SK-N-SH (cell line): ENCODE measurements around the gene PRRX1. TPM values are rescaled to one million over a fixed set of nuclear protein-coding genes. Genes with fewer than 3 reads are reported as not detected.

Source experiments
- CTCF ChIA-PET: fragments of 300-600, 350-600 bp; formaldehyde crosslinking; extraction: SDS; loops from one replicate; lab custom pipeline; 2021; lab: Yijun Ruan, JAX
- POLR2A ChIA-PET: fragments of 350-600 bp; sonication (Branson Sonifier 250); formaldehyde crosslinking; extraction: SDS; loops from one replicate; lab custom pipeline; 2020; ENCODE audit warnings: antibody characterized with exemption, inconsistent platforms; lab: Yijun Ruan, JAX
- DNase-seq: peaks from one replicate; pipeline ENCODE4 v3.0.0; 2012
- H2AFZ ChIP-seq: fragments of 200-600 bp; sonication (generic); 2 replicates; pipeline ENCODE4 v1.8.1; 2016; ENCODE audit warnings: antibody characterized with exemption, mild to moderate bottlenecking, low read depth
- H3F3A ChIP-seq: fragments of 200-600 bp; sonication (generic); replicated peaks from 2 replicates; pipeline ENCODE3; 2016; ENCODE audit warnings: antibody characterized with exemption, mild to moderate bottlenecking; ENCODE audit not compliant: insufficient read depth
- H3K27ac ChIP-seq, 2 experiments: fragments of 200-500 bp in 1 of 2; fragments of 200-600 bp in 1 of 2; sonication (Bioruptor generic) in 1 of 2; sonication (generic), shearing (Covaris generic) in 1 of 2; 2 replicates each; pipeline versions ENCODE4 v1.5.1 to v1.6.1; 2014 to 2016; ENCODE audit warnings: low read depth in 2 of 2, inconsistent platforms in 1 of 2, low read length in 1 of 2, mild to moderate bottlenecking in 1 of 2, mixed read lengths in 1 of 2
- H3K27me3 ChIP-seq: fragments of 200-600 bp; sonication (generic), shearing (Covaris generic); 2 replicates; pipeline ENCODE4 v1.6.1; 2016; ENCODE audit warnings: mixed run types; ENCODE audit not compliant: insufficient read depth
- H3K36me3 ChIP-seq, 2 experiments: fragments of 200-500 bp in 1 of 2; fragments of 200-600 bp in 1 of 2; sonication (Bioruptor generic) in 1 of 2; sonication (generic) in 1 of 2; replicated peaks in 1 of 2; 2 replicates each; pipeline versions ENCODE3 to v1.5.1; 2014 to 2016; ENCODE audit warnings: low read length in 1 of 2, mild to moderate bottlenecking in 1 of 2; ENCODE audit not compliant: insufficient read depth in 2 of 2, control insufficient read depth in 1 of 2
- H3K4me1 ChIP-seq, 2 experiments: fragments of 200-500 bp in 1 of 2; fragments of 200-600 bp in 1 of 2; sonication (Bioruptor generic) in 1 of 2; sonication (generic), shearing (Covaris generic) in 1 of 2; 2 replicates each; pipeline versions ENCODE4 v1.5.1 to v1.6.1; 2014 to 2016; ENCODE audit warnings: low read depth in 1 of 2, low read length in 1 of 2, mixed run types in 1 of 2; ENCODE audit not compliant: insufficient read depth in 2 of 2, control insufficient read depth in 1 of 2
- H3K4me2 ChIP-seq: fragments of 200-600 bp; sonication (generic), shearing (Covaris generic); 2 replicates; pipeline ENCODE4 v1.6.1; 2017; ENCODE audit warnings: mixed run types
- H3K4me3 ChIP-seq, 2 experiments: fragments of 200-500 bp in 1 of 2; fragments of 200-600 bp in 1 of 2; sonication (Bioruptor generic) in 1 of 2; sonication (generic), shearing (Covaris generic) in 1 of 2; 2 replicates each; pipeline versions ENCODE4 v1.5.1 to v1.8.1; 2014 to 2016; ENCODE audit warnings: low read depth in 2 of 2, inconsistent platforms in 1 of 2, low read length in 1 of 2, mild to moderate bottlenecking in 1 of 2, mixed read lengths in 1 of 2, moderate library complexity in 1 of 2
- H3K79me2 ChIP-seq: fragments of 200-600 bp; sonication (generic); 2 replicates; pipeline ENCODE4 v1.8.1; 2017; ENCODE audit warnings: mild to moderate bottlenecking; ENCODE audit not compliant: insufficient read depth
- H3K9ac ChIP-seq: fragments of 200-600 bp; sonication (generic); 2 replicates; pipeline ENCODE4 v1.6.1; 2017; ENCODE audit warnings: mixed run types
- H3K9me2 ChIP-seq: fragments of 200-600 bp; sonication (generic); 2 replicates; pipeline ENCODE4 v1.6.1; 2017; ENCODE audit warnings: mixed run types
- H3K9me3 ChIP-seq: fragments of 200-600 bp; sonication (generic); 2 replicates; pipeline ENCODE4 v1.6.1; 2017; ENCODE audit warnings: mixed run types, mild to moderate bottlenecking, moderate library complexity
- H4K20me1 ChIP-seq: fragments of 200-600 bp; sonication (generic); 2 replicates; pipeline ENCODE4 v1.6.1; 2017; ENCODE audit warnings: mild to moderate bottlenecking, mixed run types; ENCODE audit not compliant: insufficient read depth
- CHD2 ChIP-seq: fragments of 150-350 bp; IDR thresholded peaks from 2 replicates; pipeline ENCODE4 v1.6.1; 2018; ENCODE audit warnings: low read length; ENCODE audit not compliant: partially characterized antibody
- CTCF ChIP-seq: fragments of 200-600 bp; sonication (generic); IDR thresholded peaks from 2 replicates; pipeline ENCODE4 v1.6.1; 2017; ENCODE audit warnings: antibody characterized with exemption, mild to moderate bottlenecking, moderate library complexity
- FOSL2 ChIP-seq: IDR thresholded peaks from 2 replicates; pipeline ENCODE4 v1.4.0; 2012; ENCODE audit warnings: low read depth, mild to moderate bottlenecking, moderate library complexity, borderline replicate concordance
- MAX ChIP-seq: IDR thresholded peaks from 2 replicates; pipeline ENCODE4 v1.4.0; 2012; ENCODE audit warnings: low read depth
- NFIC ChIP-seq: IDR thresholded peaks from 2 replicates; pipeline ENCODE4 v1.4.0; 2012; ENCODE audit warnings: borderline replicate concordance
- POLR2AphosphoS5 ChIP-seq: IDR thresholded peaks from 2 replicates; pipeline ENCODE4 v1.6.1; 2012; ENCODE audit warnings: low read depth, low read length
- RCOR1 ChIP-seq: fragments of 150-350 bp; IDR thresholded peaks from 2 replicates; pipeline ENCODE4 v1.6.1; 2017; ENCODE audit warnings: antibody characterized with exemption, low read length
- RFX5 ChIP-seq: IDR thresholded peaks from 2 replicates; pipeline ENCODE4 v1.6.1; 2012; ENCODE audit warnings: mild to moderate bottlenecking, improper control_type of control experiment, low read length
- TAF1 ChIP-seq: IDR thresholded peaks from 2 replicates; pipeline ENCODE4 v1.6.1; 2012; ENCODE audit warnings: low read depth, mild to moderate bottlenecking, low read length, moderate library complexity, borderline replicate concordance
- TEAD4 ChIP-seq: IDR thresholded peaks from 2 replicates; pipeline ENCODE4 v1.4.0; 2012; ENCODE audit warnings: mild to moderate bottlenecking, borderline replicate concordance; ENCODE audit not compliant: insufficient read depth
- YY1 ChIP-seq: IDR thresholded peaks from 2 replicates; pipeline ENCODE4 v1.4.0; 2012; ENCODE audit warnings: low read depth, mild to moderate bottlenecking
- ZBTB33 ChIP-seq: IDR thresholded peaks from 2 replicates; pipeline ENCODE4 v1.4.0; 2012; ENCODE audit warnings: low read depth, borderline replicate concordance
- WGBS: methylation state at CpG from one replicate; pipeline ENCODE4 v1.1.6; 2017; ENCODE audit warnings: low lambda C conversion rate; 5-methylcytosine and 5-hydroxymethylcytosine counted together
- polyA plus RNA-seq, 3 experiments: library from polyadenylated mRNA; depleted of rRNA; stranded (reverse); fragments of >200 nt; gene quantifications; 2 replicates each; pipeline ENCODE4 v1.2.3, GENCODE V29; 2012
- TF ChIP-seq, protein P1 (sequence below): IDR thresholded peaks from 2 replicates; pipeline ENCODE4 v1.6.1; 2012; ENCODE audit warnings: mild to moderate bottlenecking, low read depth, low read length, moderate library complexity

PRRX1 gene
- polyA plus RNA-seq, 1 of the 3 experiments (the other 2 are of a cell fraction): 356 TPM

DNA sequence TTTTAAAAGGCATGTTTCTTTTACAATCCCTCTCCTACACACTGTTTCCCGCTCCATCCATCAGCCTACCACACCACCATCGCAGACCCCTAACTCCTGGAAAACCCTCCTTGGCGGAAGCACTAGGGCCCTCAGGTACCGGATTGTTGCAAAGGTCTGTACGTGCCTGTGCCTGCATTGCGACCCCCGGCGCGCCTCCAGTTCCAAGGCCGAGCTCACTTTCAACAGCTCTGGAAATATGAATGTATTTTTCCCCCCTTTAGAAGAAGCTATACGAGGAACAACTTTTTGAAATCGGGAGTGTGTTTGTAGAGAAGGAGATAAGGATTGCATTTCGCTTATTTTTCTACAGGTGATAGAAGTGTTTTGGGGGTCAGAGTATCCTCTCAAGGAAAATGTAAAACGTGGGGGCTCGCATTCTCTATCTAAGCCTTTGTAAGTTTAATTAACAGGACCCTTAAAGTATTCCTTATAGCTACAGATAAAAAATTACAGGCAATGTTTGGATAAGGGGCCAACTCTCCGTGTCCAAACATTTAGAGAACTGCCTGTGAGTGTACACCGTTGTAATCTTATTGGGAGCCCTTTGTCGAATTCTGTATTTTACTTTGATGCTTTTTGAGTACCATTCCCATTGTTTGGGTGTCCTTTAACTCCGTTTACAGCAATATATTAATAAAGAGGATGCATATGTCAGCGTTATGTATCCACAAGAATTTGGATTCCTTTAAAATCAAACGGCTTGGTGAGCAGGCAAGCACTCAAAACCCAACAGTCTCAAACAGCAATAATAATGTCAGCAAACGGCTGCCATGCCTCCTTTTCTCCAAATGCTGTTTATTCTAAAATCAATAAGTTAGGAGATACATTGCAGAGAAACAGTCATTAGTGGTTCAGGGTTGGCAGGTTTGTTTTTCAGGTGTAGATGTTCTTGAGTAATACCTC is 5.9 kb downstream of the PRRX1 start:
- peak overlapping the region; percentile 66 to 87; a peak in 3 of 4 replicates for H3K4me3 ChIP-seq
- CTCF ChIA-PET: interaction anchor here (0.8 kb wide), 1 partner anchor 20 kb away, joined by 3 read pairs; no protein-coding TSS in a partner anchor

GRCh38 chr1:170670802-170671628 is 7.1 kb downstream of the PRRX1 start:
- ChIA-PET POLR2A (no interaction called here), CTCF (no interaction called here)
- no peaks in the 10 kb centered on the region for H3K27me3 ChIP-seq
- TF ChIP-seq MAX (peak; percentile 60; the same call in 1 of the 2 replicates), CTCF (peak; percentile 98), FOSL2 (no peak), TAF1 (peak; percentile 43; the same call in 1 of the 2 replicates), POLR2AphosphoS5 (peak; percentile 55; the same call in 1 of the 2 replicates), CHD2 (no peak), ZBTB33 (no peak), RFX5 (no peak), YY1 (no peak), TEAD4 (no peak), RCOR1 (no peak)
- TF ChIP-seq, protein P1, sequence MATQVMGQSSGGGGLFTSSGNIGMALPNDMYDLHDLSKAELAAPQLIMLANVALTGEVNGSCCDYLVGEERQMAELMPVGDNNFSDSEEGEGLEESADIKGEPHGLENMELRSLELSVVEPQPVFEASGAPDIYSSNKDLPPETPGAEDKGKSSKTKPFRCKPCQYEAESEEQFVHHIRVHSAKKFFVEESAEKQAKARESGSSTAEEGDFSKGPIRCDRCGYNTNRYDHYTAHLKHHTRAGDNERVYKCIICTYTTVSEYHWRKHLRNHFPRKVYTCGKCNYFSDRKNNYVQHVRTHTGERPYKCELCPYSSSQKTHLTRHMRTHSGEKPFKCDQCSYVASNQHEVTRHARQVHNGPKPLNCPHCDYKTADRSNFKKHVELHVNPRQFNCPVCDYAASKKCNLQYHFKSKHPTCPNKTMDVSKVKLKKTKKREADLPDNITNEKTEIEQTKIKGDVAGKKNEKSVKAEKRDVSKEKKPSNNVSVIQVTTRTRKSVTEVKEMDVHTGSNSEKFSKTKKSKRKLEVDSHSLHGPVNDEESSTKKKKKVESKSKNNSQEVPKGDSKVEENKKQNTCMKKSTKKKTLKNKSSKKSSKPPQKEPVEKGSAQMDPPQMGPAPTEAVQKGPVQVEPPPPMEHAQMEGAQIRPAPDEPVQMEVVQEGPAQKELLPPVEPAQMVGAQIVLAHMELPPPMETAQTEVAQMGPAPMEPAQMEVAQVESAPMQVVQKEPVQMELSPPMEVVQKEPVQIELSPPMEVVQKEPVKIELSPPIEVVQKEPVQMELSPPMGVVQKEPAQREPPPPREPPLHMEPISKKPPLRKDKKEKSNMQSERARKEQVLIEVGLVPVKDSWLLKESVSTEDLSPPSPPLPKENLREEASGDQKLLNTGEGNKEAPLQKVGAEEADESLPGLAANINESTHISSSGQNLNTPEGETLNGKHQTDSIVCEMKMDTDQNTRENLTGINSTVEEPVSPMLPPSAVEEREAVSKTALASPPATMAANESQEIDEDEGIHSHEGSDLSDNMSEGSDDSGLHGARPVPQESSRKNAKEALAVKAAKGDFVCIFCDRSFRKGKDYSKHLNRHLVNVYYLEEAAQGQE: 0 out of 2 replicates have a peak, but pooled peaks have one; percentile 29

More for the DNA sequence above, 5.9 kb downstream of the PRRX1 start:
- H4K20me1 ChIP-seq: no peaks in the 10 kb centered on the region
- TF ChIP-seq POLR2AphosphoS5 (peak; percentile 2; the same call in 1 of the 2 replicates), NFIC (no peak)
- TF ChIP-seq, all 33 proteins: peak for 1
- peaks cover 66% of the 10 kb centered on the region for H3F3A ChIP-seq
- H3K9me3 ChIP-seq: no peaks in the 10 kb centered on the region
- H3K36me3 ChIP-seq: peaks cover 18 to 77% of the 10 kb centered on the region in 2 experiments
- peak overlapping the region; percentile 97 to 99 for H3K27ac ChIP-seq
- peaks cover 100% of the 10 kb centered on the region for H3K79me2 ChIP-seq
- POLR2A ChIA-PET: no interaction called here
- H3K9ac ChIP-seq: peak overlapping the region; percentile 99
- peaks cover 6 to 17% of the 10 kb centered on the region in 2 experiments; a peak in 3 of 4 replicates for H3K4me1 ChIP-seq
- DNase-seq: no peak
- H3K4me2 ChIP-seq: peak overlapping the region; percentile 92
- H2AFZ ChIP-seq: no peak overlapping the region
- H3K27me3 ChIP-seq: no peaks in the 10 kb centered on the region
- 20% methylated on average over 22 of the region's 22 CpGs for WGBS
- H3K9me2 ChIP-seq: no peaks in the 10 kb centered on the region

More at GRCh38 chr1:170670802-170671628, 7.1 kb downstream of the PRRX1 start:
- DNase-seq: peak; percentile 56
- peak overlapping the region; percentile 66 to 87 for H3K4me3 ChIP-seq
- peak overlapping the region; percentile 92 for H3K4me2 ChIP-seq
- H2AFZ ChIP-seq: no peak overlapping the region
- peak overlapping the region; percentile 99 for H3K9ac ChIP-seq
- H4K20me1 ChIP-seq: no peaks in the 10 kb centered on the region
- no peaks in the 10 kb centered on the region for H3K9me3 ChIP-seq
- H3K4me1 ChIP-seq: peaks cover 6 to 25% of the 10 kb centered on the region in 2 experiments
- H3F3A ChIP-seq: peaks cover 66% of the 10 kb centered on the region
- H3K9me2 ChIP-seq: no peaks in the 10 kb centered on the region
- peak overlapping the region; percentile 97 to 99 for H3K27ac ChIP-seq
- 4% methylated on average over 28 of the region's 29 CpGs for WGBS
- H3K79me2 ChIP-seq: peaks cover 100% of the 10 kb centered on the region
- H3K36me3 ChIP-seq: peaks cover 26 to 77% of the 10 kb centered on the region in 2 experiments
